HG03060 (cell line): ENCODE data around the gene GRK6.

Experiments
- ATAC-seq: cut with Tn5 transposase; IDR thresholded peaks from one replicate; pipeline ENCODE4 v1.9.1; 2021; ENCODE audit warnings: low read depth, moderate number of reproducible peaks; ENCODE audit not compliant: unreplicated experiment

The GRK6 gene

GRCh38 chr5:177450667-177451424, 24.4 kb downstream of the GRK6 start:
- ATAC-seq, result no peak

GRCh38 chr5:177452688-177453638, 26.5 kb downstream of the GRK6 start:
- ATAC-seq, result no peak

- ATAC-seq, result no peak
These were observed 27.4 kb downstream of the GRK6 start for GRCh38 chr5:177453852-177454396.

GRCh38 chr5:177454397-177455035, 28.0 kb downstream of the GRK6 start:
- ATAC-seq, result no peak

- no peak for ATAC-seq
These were observed 28.7 kb downstream of the GRK6 start for GRCh38 chr5:177455036-177455660.

- ATAC-seq, result no peak
These were observed 29.4 kb downstream of the GRK6 start for GRCh38 chr5:177455661-177456590.

- no peak for ATAC-seq
These were observed 30.1 kb downstream of the GRK6 start for GRCh38 chr5:177456591-177456964.

- peak; percentile 38 for ATAC-seq
These were observed 30.7 kb downstream of the GRK6 start for GRCh38 chr5:177456976-177457851.

- no peak for ATAC-seq
These were observed 31.6 kb downstream of the GRK6 start for GRCh38 chr5:177457852-177458681.

- no peak for ATAC-seq
These were observed 32.5 kb downstream of the GRK6 start for GRCh38 chr5:177458912-177459350.

GRCh38 chr5:177459357-177459756, 32.9 kb downstream of the GRK6 start:
- ATAC-seq, result no peak

- no peak for ATAC-seq
These were observed 33.5 kb downstream of the GRK6 start for GRCh38 chr5:177459819-177460628.

- no peak for ATAC-seq
These were observed 35.7 kb downstream of the GRK6 start for GRCh38 chr5:177462021-177462670.

GRCh38 chr5:177465044-177465443, 38.6 kb downstream of the GRK6 start:
- ATAC-seq, result no peak

GRCh38 chr5:177466861-177467260, 40.4 kb downstream of the GRK6 start:
- no peak for ATAC-seq

- ATAC-seq, result no peak
These were observed 41.0 kb downstream of the GRK6 start for GRCh38 chr5:177467436-177467835.
